Measurements from ENCODE around the gene CFTR. TPM values are rescaled to one million over a fixed set of nuclear protein-coding genes. Genes with fewer than 3 reads are reported as not detected.

The CFTR gene
- total RNA-seq, 2 donors from 2014 or later = 251 to 329 TPM

- 9 to 21% methylated on average over 1 of the region's 1 CpG for WGBS, 2 donors
Observed at GRCh38 chr7:117489911-117490310, 10.1 kb downstream of the CFTR start.

GRCh38 chr7:117492649-117493048, 12.8 kb downstream of the CFTR start:
- no peaks in the 10 kb centered on the region for H3K9me3 ChIP-seq
- H3K27ac ChIP-seq = peak overlapping the region in 1 of 4 donors; percentile 17
- H3K36me3 ChIP-seq (replicated peaks in 1 of 2; ENCODE audit: insufficient read depth in 1 of 2, low read depth in 2 of 2) = no peaks in the 10 kb centered on the region
- DNase-seq (no peak), ATAC-seq (no peak)
- H3K4me1 ChIP-seq = no peaks in the 10 kb centered on the region
- TF ChIP-seq POLR2A (IDR thresholded peaks at IDR 0.05) (no peak), CTCF (IDR thresholded peaks at IDR 0.05) (no peak)
- intact Hi-C loops (cut with DNase I) = no loop called here
- 30 to 44% methylated on average over 2 of the region's 2 CpGs for WGBS, 2 donors
- H3K4me3 ChIP-seq = no peak overlapping the region
- H3K27me3 ChIP-seq = peaks cover 0 to 3% of the 10 kb centered on the region in 2 donors

More at GRCh38 chr7:117489911-117490310, 10.1 kb downstream of the CFTR start:
- H3K36me3 ChIP-seq (replicated peaks in 1 of 2; ENCODE audit: insufficient read depth in 1 of 2, low read depth in 2 of 2) = no peaks in the 10 kb centered on the region
- H3K27ac ChIP-seq = peak overlapping the region in 1 of 4 donors; percentile 49
- no peaks in the 10 kb centered on the region for H3K9me3 ChIP-seq
- intact Hi-C loops (cut with DNase I) = no loop called here
- H3K27me3 ChIP-seq = no peaks in the 10 kb centered on the region
- no peak overlapping the region for H3K4me3 ChIP-seq
- no peaks in the 10 kb centered on the region for H3K4me1 ChIP-seq
- DNase-seq (no peak), ATAC-seq (peak; percentile 59)
- TF ChIP-seq CTCF (IDR thresholded peaks at IDR 0.05) (no peak), POLR2A (IDR thresholded peaks at IDR 0.05) (no peak)

DNA sequence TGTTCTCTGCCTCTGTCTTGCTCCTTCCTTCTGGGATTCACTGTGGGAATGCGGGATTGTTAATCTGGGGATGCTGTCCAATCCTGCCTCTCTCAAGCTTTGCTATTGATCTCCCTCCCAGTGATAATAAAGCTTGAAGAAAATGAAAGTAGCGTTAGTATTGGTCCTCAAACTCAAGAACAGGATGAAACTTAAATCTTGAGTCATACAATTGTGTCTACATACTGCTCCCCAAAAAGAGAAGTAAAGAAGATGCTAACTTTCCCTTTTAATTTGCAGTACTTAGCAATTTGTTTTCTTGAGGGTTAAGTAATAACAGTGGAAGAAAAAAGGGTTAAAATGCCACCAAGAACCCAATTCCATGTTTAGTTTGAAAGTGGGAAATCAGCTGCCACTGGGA, 13.6 kb downstream of the CFTR start:
- intact Hi-C loops (cut with DNase I) = no loop called here
- Histone ChIP-seq H3K27me3 (peaks cover 0 to 3% of the 10 kb centered on the region in 2 donors), H3K27ac (no peak overlapping the region)

GRCh38 chr7:117495308-117495707, 15.5 kb downstream of the CFTR start:
- Histone ChIP-seq H3K9me3 (no peaks in the 10 kb centered on the region), H3K27ac (peak overlapping the region in 1 of 4 donors; percentile 23), H3K4me1 (no peaks in the 10 kb centered on the region), H3K36me3 (replicated peaks in 1 of 2; ENCODE audit: insufficient read depth in 1 of 2, low read depth in 2 of 2) (no peaks in the 10 kb centered on the region), H3K27me3 (peaks cover 0 to 3% of the 10 kb centered on the region in 2 donors), H3K4me3 (no peak overlapping the region)
- 46 to 55% methylated on average over 1 of the region's 1 CpG for WGBS, 2 donors
- TF ChIP-seq CTCF (IDR thresholded peaks at IDR 0.05) (no peak), POLR2A (IDR thresholded peaks at IDR 0.05) (no peak)
- DNase-seq (no peak), ATAC-seq (no peak)
- intact Hi-C loops (cut with DNase I) = no loop called here

More for the DNA sequence above, 13.6 kb downstream of the CFTR start:
- WGBS, 2 donors = 47 to 48% methylated on average over 2 of the region's 2 CpGs
- H3K9me3 ChIP-seq = no peaks in the 10 kb centered on the region
- H3K4me1 ChIP-seq = no peaks in the 10 kb centered on the region
- DNase-seq = no peak
- no peaks in the 10 kb centered on the region for H3K36me3 ChIP-seq (replicated peaks in 1 of 2; ENCODE audit: insufficient read depth in 1 of 2, low read depth in 2 of 2)
- no peak for ATAC-seq
- H3K4me3 ChIP-seq = no peak overlapping the region
- TF ChIP-seq POLR2A (IDR thresholded peaks at IDR 0.05) = no peak
- TF ChIP-seq CTCF (IDR thresholded peaks at IDR 0.05) = no peak

- 43 to 47% methylated on average over 3 of the region's 3 CpGs for WGBS, 2 donors
- DNase-seq = no peak
- no peaks in the 10 kb centered on the region for H3K36me3 ChIP-seq (replicated peaks in 1 of 2; ENCODE audit: insufficient read depth in 1 of 2, low read depth in 2 of 2)
- intact Hi-C loops (cut with DNase I) = no loop called here
- no peak overlapping the region for H3K27ac ChIP-seq
- TF ChIP-seq POLR2A (IDR thresholded peaks at IDR 0.05) = no peak
- no peak for TF ChIP-seq CTCF (IDR thresholded peaks at IDR 0.05)
- peaks cover 5% of the 10 kb centered on the region for H3K4me1 ChIP-seq
- no peak overlapping the region for H3K4me3 ChIP-seq
- no peaks in the 10 kb centered on the region for H3K27me3 ChIP-seq
- no peaks in the 10 kb centered on the region for H3K9me3 ChIP-seq
- no peak for ATAC-seq
Observed at GRCh38 chr7:117502331-117502730, 22.5 kb downstream of the CFTR start.

Measured in body of pancreas (tissue), 4 donors.